Measurements from ENCODE around the gene SIRT3.
A peak's percentile ranks its signal among the peaks of the same experiment; 100 is the strongest.
"Not testable (repeated sequence)": the region's sequence is repeated elsewhere in the genome, so short reads cannot be mapped to it uniquely, and the experiment has no call there.

Gene SIRT3

GRCh38 chr11:240315-240714 is 4.2 kb upstream of the SIRT3 start:
- no peak for DNase-seq (ENCODE audit: low spot score)

DNA sequence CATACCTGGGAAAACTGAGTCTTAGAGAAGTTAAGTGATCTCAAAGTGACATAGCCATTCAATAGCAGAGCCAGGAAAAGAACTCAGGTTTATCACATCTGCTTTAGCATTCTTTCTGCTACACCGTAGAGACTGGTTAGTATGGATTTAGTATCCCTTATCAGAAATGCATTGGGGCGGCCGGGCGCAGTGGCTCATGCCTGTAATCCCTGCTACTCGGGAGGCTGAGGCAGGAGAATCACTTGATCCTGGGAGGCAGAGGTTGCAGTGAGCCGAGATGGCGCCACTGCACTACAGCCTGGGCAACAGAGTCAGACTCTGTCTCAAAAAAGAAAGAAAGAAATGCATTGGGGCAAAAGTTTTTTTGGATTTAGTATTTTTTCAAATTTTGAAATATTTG is 2.2 kb upstream of the SIRT3 start:
- not testable (repeated sequence) for DNase-seq (ENCODE audit: low spot score)

GRCh38 chr11:236774-237767 is 929 bp upstream of the SIRT3 start, which contains the start of gene PSMD13:
Gene PSMD13 (plus strand): TSS chr11:236976. CDS start chr11:237050, 74 bp downstream.
- peak; percentile 79 for DNase-seq (ENCODE audit: low spot score)

GRCh38 chr11:235609-235996 is 539 bp downstream of the SIRT3 start:
- no peak for DNase-seq (ENCODE audit: low spot score)

GRCh38 chr11:235180-235579 is 962 bp downstream of the SIRT3 start:
- DNase-seq (ENCODE audit: low spot score), result no peak

DNA sequence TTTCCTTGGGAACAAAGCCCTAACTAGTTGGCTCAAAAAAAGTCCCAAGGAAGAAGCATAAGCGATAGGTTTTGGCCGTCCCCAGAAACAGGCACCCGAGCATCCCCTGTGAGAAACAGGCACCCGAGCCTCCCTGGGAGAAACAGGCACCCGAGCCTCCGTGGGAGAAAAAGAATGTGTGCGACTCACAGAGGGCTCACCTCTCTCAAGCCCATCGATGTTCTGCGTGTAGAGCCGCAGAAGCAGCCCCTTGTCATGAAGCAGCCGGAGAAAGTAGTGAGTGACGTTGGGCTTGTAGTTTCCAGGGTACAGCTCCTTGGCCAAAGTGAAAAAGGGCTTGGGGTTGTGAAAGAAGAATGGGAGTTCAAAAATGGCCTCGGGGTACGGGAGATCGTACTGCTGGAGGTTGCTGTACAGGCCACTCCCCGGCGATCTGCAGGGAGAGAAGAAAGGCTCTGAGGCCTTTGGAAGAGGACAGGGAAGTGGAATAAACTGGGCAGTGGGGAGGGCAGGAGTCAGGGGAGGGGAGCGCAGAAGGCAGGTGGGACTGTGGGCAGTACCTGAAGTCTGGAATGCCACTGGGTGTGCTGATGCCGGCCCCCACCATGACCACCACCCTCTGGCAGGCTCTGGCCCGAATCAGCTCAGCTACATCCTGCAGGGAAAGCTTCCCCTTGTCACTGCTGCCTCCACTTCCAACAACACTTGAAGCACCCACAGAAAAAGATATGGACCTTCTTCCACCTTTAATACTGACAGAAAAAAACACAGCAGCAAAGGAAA is 3.2 kb downstream of the SIRT3 start:
- no peak for DNase-seq (ENCODE audit: low spot score)

DNA sequence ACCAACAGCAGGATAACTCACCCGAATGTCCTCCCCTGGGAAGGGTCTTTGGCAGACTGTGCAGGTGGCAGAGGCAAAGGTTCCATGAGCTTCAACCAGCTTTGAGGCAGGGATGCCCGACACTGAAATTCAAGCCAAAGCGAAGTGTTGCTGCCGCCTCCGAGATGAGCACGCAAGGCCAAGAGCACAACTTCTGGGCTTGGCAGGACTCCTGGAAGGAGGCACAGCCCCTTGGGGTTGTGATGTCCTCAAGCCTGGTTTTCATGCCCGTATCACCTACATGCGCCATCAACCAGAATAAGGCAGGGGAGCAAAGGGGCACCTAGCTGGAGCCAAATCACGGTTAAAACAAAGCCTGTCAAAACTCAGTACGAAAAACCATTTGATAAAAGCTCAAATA is 5.7 kb downstream of the SIRT3 start:
- no peak for DNase-seq (ENCODE audit: low spot score)

DNA sequence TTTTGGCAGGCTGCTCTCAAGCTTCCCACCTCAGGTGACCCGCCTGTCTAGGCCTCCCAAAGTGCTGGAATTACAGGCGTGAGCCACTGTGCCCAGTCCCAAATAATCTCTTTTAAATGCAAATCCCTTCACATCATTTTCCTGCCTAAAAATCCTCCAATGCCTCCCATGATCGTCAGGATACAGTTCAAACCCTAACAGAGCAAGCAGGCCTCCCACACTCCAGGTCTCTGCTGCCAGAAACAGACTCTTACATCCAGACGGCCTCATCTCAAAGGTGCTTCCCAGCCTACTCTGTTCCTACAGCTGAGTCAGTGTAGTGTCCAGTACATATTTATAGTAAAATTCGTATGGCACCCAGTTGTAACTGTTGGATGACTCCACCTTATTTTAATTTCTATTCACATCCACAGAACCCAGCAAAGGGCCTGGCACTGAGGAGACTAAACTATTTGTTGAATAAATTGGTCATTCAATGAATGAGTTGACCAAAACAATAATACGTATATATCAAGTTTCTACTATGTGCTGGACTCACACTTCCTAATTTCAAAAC is 8.2 kb downstream of the SIRT3 start:
- no peak for DNase-seq (ENCODE audit: low spot score)

DNA sequence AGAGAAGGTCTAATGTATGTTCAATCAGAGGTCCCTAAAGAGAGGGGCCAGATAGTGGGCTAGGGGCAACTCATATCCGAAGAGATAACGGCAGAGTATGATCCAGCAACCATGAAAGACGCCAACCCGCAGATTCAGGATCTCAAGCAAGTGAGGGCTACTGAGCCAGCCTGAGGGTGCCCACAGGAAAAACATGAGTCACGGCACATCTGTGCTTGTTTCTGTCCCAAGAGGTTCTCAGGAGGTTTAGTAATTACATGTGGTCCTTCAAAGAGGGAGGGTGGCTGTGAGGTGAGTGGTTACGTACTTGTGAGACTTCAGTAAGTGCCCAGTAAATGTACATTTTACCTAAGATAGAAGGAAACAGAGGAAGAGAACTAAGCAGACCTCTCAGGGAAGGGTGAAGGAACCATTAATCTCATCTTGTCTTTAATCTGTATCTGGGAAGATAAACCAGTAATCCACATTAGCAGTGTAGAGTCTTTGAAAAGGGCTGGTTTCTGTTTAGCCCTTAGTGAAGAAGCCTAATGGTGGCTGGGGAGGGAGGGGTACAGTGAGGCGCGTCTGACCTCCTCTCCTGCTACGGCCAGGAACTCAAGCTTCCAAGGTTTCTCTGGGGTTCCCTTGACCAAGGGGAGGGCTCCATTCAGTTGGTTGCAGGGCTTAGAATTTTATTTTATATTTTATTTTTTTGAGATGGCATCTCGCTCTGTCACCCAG is 10.2 kb downstream of the SIRT3 start:
- DNase-seq (ENCODE audit: low spot score), result no peak

DNA sequence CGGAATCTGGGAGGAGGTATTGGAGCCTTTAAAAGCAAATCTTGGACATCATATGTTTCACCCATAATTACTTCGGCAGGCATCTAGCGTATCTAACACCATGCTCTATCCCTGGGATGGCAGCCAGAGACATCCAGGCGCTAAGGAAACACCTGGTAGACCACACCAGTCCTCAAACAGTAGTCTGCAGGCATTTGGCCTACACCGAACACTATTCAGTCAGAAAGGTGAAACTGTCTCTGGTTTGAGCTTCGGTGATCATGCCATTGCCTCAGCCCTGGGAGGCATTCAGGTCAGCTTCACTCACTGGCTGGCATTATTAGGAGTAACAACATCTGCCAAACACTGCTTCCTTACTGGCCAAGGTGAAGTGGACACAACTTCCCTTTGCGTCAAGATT is 11.7 kb downstream of the SIRT3 start:
- DNase-seq (ENCODE audit: low spot score), result no peak

- no peak for DNase-seq (ENCODE audit: low spot score)
These were observed 12.3 kb downstream of the SIRT3 start for GRCh38 chr11:223884-224283.

DNA sequence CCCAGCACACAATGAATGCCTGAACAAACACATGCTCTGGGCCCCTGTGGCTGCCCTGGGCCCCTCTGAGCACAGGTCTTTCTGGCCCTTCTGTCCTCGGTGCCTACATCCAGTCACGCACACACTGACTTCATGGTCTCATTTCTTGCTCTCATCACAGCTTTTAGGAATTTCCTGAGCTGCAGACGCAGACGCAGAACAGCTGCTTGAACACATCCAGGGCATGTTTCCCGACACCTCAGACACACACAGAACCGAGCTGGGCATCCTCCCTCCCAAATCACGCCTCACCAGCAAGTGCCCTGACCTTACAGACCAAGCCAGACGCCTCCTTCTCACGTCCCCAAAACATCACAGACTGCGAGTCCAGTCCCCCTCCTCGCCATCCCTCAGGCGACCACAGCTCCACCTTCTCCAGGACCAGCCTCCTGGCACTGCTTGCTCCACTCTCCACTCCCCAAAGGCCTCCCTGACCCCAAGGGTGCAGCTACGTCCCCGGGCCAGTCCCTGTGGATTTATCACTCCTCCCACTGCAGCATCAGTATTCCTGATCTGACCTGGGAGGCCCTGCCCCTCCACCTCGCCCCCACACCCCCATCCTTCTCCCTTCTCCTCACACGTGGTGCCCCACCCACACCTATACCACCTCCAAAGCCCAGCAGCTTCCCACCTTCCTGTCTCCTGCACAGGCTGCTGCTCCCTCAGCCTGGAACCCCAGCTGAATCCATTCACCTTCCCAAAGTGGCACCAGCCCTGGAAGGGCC is 12.9 kb downstream of the SIRT3 start:
- DNase-seq (ENCODE audit: low spot score), result no peak

DNA sequence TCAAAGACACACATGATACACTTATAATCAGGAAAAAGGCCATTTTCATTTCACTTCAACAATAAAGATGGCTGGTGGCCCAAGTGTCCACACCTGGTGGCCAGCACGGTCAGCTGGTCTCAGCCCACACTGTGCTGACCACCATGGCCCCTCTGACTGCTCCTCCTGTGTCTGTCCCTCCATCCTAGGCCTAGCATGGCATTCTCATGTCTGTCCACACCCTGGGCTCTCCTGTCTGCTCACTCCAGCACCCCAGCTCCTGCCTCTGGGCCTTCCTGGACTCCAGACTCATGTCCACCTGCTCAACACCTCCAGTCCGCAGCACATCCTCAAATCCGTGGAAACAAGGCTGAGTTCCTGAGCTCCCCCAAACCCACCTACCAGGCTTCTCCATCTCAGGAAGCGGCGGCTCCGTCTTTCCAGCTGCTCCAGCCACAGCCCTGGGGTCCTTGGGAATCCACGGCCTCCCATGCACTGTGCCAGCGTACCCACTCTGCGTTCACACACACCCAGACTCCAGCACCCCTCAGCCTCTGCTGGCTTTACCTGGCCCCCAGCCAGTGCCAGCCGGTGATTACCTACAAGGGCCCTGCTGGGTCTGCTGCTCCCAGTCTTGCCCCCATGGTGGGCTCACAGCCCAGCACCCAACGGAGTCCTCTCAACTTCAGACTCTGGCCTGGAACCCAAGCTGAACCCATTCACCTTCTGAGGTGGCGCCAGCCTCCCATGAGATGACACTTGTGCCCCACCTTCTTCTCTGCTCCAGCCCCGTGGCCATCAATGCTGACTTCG is 13.9 kb downstream of the SIRT3 start:
- DNase-seq (ENCODE audit: low spot score), result no peak

DNA sequence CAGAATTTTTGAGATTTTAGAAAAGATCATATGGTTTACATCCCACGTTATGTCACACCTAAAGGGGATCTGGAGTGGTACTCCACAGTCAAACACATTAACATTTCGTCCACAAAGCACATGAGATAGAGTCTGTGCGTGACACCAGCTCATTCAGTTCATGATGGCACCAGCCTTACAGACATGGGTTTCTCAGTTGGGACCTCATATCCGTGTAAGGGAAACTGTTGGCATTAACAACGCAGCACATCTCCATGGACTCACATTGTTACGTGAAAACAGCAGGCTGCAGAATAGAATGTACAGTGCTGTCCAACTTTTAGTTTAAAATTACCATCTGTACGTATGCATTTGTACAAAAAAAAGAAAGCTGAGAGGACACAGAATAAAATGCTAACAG is 14.6 kb downstream of the SIRT3 start:
- no peak for DNase-seq (ENCODE audit: low spot score)

DNA sequence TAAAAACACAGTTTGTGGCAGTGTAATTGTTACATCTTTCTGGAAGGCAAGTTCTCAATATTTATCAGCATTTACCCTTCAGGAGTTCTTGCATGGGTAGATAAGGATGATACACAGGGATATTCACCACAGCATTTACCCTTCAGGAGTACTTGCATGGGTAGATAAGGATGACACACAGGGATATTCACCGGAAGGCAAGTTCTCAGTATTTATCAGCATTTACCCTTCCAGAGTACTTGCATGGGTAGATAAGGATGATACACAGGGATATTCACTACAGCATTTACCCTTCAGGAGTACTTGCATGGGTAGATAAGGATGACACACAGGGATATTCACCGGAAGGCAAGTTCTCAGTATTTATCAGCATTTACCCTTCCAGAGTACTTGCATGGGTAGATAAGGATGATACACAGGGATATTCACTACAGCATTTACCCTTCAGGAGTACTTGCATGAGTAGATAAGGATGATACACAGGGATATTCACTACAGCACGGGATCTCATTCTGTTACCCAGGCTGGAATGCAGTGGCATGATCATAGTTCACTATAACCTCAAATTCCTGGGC is 15.4 kb downstream of the SIRT3 start:
- not testable (repeated sequence) for DNase-seq (ENCODE audit: low spot score)

DNA sequence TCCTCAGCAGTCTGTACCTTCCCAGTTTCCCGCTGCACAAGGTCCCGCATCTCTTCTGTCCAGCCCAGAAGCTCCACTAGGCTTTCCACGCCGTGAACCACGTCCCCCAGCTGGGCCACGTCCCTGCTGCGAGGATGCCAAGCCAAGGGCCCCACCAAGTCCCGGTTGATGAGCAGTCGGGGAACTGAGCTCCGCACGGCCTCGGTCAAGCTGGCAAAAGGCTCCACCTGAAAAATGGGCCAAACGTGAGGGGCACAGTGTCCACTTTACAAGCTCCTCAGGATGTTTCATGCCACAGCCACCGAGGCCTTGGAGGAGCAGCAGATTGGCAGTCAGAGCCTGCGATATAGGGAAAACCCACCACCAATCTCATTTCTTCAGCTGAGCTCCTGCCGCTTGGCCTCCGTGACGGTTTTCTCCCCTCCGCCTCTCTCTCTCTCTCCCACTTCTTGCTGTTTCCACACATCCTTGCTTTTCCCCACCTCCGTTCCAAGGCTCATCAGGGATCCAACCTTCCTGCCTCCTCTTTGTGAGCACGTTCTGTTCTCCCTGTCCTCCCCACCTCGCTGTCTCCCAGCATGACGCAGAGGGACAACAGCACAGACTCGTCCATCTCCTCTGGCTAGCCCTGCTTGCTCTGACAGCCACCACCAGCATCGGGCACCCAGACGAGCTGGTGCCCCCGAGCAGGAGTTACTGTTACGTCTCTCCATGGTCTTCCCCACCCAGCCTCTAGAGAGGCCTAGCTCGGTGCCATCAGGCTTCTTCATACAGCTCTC is 17.1 kb downstream of the SIRT3 start:
- DNase-seq (ENCODE audit: low spot score), result no peak

- no peak for DNase-seq (ENCODE audit: low spot score)
These were observed 18.4 kb downstream of the SIRT3 start for GRCh38 chr11:217704-218103.

DNA sequence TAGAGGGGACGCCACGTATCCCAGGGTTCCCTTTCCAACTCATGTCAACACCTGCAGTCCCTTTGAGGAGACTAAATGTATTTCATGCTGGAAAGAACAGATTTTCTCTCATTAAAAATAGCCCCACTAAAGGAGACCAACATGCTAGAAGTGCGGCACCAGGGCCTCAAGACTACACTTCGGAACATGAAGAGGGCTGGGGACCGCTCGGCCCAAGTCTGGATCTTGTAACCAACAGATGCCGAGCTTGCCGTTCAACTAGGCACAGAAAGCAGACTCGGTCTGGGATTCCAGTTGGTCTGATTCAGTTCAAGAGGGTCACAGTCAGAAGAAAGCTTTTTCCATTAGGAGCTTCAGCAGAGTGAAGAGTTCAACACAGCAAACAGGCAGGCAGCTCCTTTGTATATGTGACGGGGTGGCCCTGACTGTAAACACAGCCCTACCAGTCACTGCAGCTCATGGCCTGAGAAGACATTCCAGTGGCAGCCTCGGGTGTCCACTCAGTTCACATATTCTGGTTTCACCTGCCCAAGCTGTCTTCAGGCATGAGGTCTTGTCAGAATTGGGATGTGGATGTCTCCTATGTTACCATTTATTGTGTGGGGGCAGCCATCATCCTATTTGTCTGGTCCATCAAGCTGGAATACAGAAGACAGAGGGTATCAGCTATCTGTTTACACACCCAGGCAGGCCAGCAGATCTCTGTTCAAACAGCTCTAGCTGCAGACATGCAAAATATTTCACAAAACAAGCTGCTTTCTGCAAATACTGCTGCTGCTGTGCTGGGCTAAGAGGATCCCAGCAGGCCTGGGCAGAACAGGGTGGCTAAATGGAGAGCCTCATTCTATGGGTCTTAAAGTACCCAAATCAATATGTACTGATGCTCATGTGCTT is 19.8 kb downstream of the SIRT3 start:
- DNase-seq (ENCODE audit: low spot score), result no peak
